Measurements from ENCODE around the gene LDHD. TPM values are rescaled to one million over a fixed set of nuclear protein-coding genes. Genes with fewer than 3 reads are reported as not detected.

The LDHD gene
- total and polyA plus RNA-seq, 10 of the 15 experiments (the other 5 are each of a cell fraction or from before 2014, with no cell fraction given), result 0.10 to 0.12 TPM; not detected in 8

- DNase-seq (ENCODE audit: low read depth, low spot score) (no peak), FAIRE-seq (no peak), ATAC-seq (no peak)
- no peaks in the 10 kb centered on the region for H3K36me3 ChIP-seq (ENCODE audit: control insufficient read depth in 2 of 2, insufficient read depth in 2 of 2, low read length in 1 of 2)
- no peaks in the 10 kb centered on the region for H4K20me1 ChIP-seq (ENCODE audit: control insufficient read depth, insufficient read depth)
- intact Hi-C loops (cut with micrococcal nuclease; ENCODE audit: unreplicated experiment), result no loop called here
- ChIA-PET POLR2A (no interaction called here), SMC1A (ENCODE audit: uncharacterized antibody, unreplicated experiment) (no interaction called here), RAD21 (ENCODE audit: unreplicated experiment) (no interaction called here), CTCF (no interaction called here)
- H3K4me3 ChIP-seq, result no peak overlapping the region
- H3K79me2 ChIP-seq (ENCODE audit: control insufficient read depth, insufficient read depth, low read length), result no peaks in the 10 kb centered on the region
- H3K27ac ChIP-seq (ENCODE audit: control insufficient read depth, insufficient read depth), result no peak overlapping the region
- H3K27me3 ChIP-seq (replicated peaks in 1 of 2; ENCODE audit: control insufficient read depth in 2 of 2, insufficient read depth in 2 of 2, low read length in 1 of 2), result no peaks in the 10 kb centered on the region
- H3K9ac ChIP-seq (ENCODE audit: control insufficient read depth, insufficient read depth, low read length), result no peak overlapping the region
- TF ChIP-seq ZNF217 (IDR thresholded peaks at IDR 0.05), result no peak
- no peak for TF ChIP-seq POLR2AphosphoS5 (IDR thresholded peaks at IDR 0.05; ENCODE audit: low read length)
- no peak for TF ChIP-seq CEBPB (IDR thresholded peaks at IDR 0.05; ENCODE audit: borderline replicate concordance in 1 of 2, low read depth in 2 of 2, low read length in 2 of 2)
- TF ChIP-seq, protein P1, sequence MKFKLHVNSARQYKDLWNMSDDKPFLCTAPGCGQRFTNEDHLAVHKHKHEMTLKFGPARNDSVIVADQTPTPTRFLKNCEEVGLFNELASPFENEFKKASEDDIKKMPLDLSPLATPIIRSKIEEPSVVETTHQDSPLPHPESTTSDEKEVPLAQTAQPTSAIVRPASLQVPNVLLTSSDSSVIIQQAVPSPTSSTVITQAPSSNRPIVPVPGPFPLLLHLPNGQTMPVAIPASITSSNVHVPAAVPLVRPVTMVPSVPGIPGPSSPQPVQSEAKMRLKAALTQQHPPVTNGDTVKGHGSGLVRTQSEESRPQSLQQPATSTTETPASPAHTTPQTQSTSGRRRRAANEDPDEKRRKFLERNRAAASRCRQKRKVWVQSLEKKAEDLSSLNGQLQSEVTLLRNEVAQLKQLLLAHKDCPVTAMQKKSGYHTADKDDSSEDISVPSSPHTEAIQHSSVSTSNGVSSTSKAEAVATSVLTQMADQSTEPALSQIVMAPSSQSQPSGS (IDR thresholded peaks at IDR 0.05; ENCODE audit: low read length), result no peak
- TF ChIP-seq SMARCA5 (IDR thresholded peaks at IDR 0.05), result no peak
- TF ChIP-seq, protein P2, sequence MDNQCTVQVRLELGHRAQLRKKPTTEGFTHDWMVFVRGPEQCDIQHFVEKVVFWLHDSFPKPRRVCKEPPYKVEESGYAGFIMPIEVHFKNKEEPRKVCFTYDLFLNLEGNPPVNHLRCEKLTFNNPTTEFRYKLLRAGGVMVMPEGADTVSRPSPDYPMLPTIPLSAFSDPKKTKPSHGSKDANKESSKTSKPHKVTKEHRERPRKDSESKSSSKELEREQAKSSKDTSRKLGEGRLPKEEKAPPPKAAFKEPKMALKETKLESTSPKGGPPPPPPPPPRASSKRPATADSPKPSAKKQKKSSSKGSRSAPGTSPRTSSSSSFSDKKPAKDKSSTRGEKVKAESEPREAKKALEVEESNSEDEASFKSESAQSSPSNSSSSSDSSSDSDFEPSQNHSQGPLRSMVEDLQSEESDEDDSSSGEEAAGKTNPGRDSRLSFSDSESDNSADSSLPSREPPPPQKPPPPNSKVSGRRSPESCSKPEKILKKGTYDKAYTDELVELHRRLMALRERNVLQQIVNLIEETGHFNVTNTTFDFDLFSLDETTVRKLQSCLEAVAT (IDR thresholded peaks at IDR 0.05), result no peak
- no TSS peak for BruUV-seq (replicated peaks)
- in situ Hi-C loops (cut with MboI), result no loop called here
- WGBS (ENCODE audit: insufficient coverage, insufficient replicate concordance, low lambda C conversion rate, missing lambda C conversion rate), result 96% methylated on average over 5 of the region's 5 CpGs
- H3K4me1 ChIP-seq (ENCODE audit: control insufficient read depth, insufficient read depth, low read length), result no peaks in the 10 kb centered on the region
- H2AFZ ChIP-seq (ENCODE audit: control insufficient read depth, low read depth, low read length), result no peak overlapping the region
- H3K4me2 ChIP-seq (ENCODE audit: control insufficient read depth, insufficient read depth), result no peak overlapping the region
- H3K9me3 ChIP-seq (replicated peaks; ENCODE audit: control insufficient read depth, insufficient read depth, low read length), result no peaks in the 10 kb centered on the region
Measured at GRCh38 chr16:75139498-75139897, 22.9 kb upstream of the LDHD start.
